Measurements from ENCODE around the gene TST. TPM values are rescaled to one million over a fixed set of nuclear protein-coding genes. Genes with fewer than 3 reads are reported as not detected.

Gene TST
- total and polyA plus RNA-seq, 9 of the 15 experiments (the other 6 are each of a cell fraction or from before 2014, with no cell fraction given) = 1.4 to 26.9 (median 12.4) TPM

DNA sequence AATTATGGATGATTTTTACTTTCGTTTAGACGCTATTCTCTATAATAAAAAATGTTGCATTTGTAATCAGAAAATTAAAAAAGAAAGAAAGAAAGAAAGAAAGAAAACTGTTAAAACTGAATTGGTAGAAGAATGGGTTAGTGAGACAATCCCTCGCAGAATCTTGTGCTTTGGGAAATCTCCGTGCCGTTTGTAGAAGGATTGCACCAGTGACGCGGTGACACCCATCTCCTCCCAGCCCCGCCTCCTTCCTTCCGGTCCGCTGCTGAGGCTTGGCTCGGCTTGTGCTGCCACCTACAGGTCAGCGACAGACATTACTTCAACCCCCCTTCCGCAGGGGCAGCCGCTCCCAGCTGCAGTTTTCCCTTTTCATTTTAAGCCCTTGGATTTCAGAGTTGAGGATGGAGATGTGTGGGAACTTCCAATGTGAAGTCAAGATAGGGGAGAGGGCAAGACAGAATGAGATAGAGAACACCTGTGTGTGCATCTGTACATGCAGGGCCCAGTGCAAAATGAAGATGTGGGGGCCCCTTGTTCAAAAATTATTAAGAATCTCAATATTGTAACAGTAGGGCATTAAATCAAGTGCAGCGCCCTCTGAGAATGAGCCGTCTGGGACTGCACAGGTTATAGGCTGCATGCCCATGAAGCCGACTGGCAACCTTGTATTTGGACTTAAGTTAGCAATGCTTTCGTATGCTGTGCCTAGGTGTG is 41.1 kb downstream of the TST start (continued):
- TF ChIP-seq ZNF134 (CRISPR knock-in tag; conservative IDR thresholded peaks at IDR 0.05) (no peak), HNRNPL (IDR thresholded peaks at IDR 0.05; ENCODE audit: low read depth, low read length) (no peak), TEAD4 (IDR thresholded peaks at IDR 0.05; ENCODE audit: low read length) (no peak), TEAD4 (CRISPR knock-in tag; IDR thresholded peaks at IDR 0.05; ENCODE audit: borderline replicate concordance) (no peak), CCNT2 (IDR thresholded peaks at IDR 0.05; ENCODE audit: borderline replicate concordance, extremely low read depth, insufficient read length, low read depth, low read length) (no peak), BRCA1 (IDR thresholded peaks at IDR 0.05) (no peak), BRCA1 (CRISPR knock-in tag; IDR thresholded peaks at IDR 0.05) (no peak), ILF3 (IDR thresholded peaks at IDR 0.05; ENCODE audit: borderline replicate concordance) (no peak), NR2C2 (CRISPR knock-in tag; IDR thresholded peaks at IDR 0.05) (no peak), NR2C2 (tag; IDR thresholded peaks at IDR 0.05) (no peak), LEF1 (IDR thresholded peaks at IDR 0.05) (no peak), ARID1B (IDR thresholded peaks at IDR 0.05) (0 out of 2 replicates have a peak, but pooled peaks have one; percentile 12), FUS (optimal IDR thresholded peaks at IDR 0.05; ENCODE audit: low read depth, low read length) (no peak)
- TF ChIP-seq, protein P1, sequence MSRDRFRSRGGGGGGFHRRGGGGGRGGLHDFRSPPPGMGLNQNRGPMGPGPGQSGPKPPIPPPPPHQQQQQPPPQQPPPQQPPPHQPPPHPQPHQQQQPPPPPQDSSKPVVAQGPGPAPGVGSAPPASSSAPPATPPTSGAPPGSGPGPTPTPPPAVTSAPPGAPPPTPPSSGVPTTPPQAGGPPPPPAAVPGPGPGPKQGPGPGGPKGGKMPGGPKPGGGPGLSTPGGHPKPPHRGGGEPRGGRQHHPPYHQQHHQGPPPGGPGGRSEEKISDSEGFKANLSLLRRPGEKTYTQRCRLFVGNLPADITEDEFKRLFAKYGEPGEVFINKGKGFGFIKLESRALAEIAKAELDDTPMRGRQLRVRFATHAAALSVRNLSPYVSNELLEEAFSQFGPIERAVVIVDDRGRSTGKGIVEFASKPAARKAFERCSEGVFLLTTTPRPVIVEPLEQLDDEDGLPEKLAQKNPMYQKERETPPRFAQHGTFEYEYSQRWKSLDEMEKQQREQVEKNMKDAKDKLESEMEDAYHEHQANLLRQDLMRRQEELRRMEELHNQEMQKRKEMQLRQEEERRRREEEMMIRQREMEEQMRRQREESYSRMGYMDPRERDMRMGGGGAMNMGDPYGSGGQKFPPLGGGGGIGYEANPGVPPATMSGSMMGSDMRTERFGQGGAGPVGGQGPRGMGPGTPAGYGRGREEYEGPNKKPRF (IDR thresholded peaks at IDR 0.05; ENCODE audit: low read depth, low read length) = no peak
- TF ChIP-seq, protein P2, sequence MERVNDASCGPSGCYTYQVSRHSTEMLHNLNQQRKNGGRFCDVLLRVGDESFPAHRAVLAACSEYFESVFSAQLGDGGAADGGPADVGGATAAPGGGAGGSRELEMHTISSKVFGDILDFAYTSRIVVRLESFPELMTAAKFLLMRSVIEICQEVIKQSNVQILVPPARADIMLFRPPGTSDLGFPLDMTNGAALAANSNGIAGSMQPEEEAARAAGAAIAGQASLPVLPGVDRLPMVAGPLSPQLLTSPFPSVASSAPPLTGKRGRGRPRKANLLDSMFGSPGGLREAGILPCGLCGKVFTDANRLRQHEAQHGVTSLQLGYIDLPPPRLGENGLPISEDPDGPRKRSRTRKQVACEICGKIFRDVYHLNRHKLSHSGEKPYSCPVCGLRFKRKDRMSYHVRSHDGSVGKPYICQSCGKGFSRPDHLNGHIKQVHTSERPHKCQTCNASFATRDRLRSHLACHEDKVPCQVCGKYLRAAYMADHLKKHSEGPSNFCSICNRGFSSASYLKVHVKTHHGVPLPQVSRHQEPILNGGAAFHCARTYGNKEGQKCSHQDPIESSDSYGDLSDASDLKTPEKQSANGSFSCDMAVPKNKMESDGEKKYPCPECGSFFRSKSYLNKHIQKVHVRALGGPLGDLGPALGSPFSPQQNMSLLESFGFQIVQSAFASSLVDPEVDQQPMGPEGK (CRISPR knock-in tag; IDR thresholded peaks at IDR 0.05; ENCODE audit: borderline replicate concordance) = no peak

All from K562 (cell line).